GM12873 (cell line): ENCODE measurements around the gene DLG1.

Source experiments
- TF ChIP-seq, protein P1 (sequence below): IDR thresholded peaks from 2 replicates; pipeline ENCODE4 v1.5.1; 2012; ENCODE audit warnings: low read depth, mild to moderate bottlenecking, moderate library complexity, low read length, control low read depth; ENCODE audit not compliant: insufficient read depth; ENCODE audit errors: missing control alignments

The DLG1 gene

DNA sequence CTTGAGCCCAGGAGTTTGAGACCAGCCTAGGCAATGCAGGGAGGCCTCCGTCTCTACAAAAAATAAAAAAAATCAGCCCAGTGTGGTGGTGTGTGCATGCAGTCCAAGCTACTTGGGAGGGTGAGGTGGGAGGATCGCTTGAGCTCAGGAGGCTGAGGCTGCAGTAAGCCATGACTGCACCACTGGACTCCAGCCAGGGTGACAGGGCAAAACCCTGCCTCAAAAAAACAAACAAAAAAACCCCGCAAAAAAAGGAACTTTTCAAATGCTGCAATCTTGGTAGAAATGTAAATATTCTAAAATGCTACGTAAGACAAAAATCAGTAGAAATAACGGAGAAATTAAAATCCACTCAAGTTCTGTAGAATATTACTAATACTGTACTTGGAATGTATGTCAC is 160.7 kb downstream of the DLG1 start:
- TF ChIP-seq, protein P1, sequence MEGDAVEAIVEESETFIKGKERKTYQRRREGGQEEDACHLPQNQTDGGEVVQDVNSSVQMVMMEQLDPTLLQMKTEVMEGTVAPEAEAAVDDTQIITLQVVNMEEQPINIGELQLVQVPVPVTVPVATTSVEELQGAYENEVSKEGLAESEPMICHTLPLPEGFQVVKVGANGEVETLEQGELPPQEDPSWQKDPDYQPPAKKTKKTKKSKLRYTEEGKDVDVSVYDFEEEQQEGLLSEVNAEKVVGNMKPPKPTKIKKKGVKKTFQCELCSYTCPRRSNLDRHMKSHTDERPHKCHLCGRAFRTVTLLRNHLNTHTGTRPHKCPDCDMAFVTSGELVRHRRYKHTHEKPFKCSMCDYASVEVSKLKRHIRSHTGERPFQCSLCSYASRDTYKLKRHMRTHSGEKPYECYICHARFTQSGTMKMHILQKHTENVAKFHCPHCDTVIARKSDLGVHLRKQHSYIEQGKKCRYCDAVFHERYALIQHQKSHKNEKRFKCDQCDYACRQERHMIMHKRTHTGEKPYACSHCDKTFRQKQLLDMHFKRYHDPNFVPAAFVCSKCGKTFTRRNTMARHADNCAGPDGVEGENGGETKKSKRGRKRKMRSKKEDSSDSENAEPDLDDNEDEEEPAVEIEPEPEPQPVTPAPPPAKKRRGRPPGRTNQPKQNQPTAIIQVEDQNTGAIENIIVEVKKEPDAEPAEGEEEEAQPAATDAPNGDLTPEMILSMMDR: no peak

DNA sequence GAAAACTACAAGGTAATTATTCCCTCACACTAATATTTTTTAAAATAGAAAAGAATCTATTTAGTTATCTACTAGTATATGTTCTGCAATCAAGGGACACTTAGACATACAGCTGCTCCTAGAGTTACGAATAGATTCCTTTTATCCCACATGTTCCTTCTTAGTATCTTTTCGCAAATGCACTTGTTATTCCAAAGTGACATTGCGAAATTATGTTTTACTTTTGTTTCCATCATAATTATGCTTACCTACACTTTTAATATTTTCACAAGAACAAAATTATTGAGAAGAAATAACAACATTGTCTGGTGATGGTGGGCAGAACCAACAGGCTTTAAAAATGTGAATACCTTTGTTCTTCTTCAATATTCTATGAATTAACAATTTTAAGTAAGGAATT is 161.7 kb downstream of the DLG1 start:
- TF ChIP-seq, protein P1: no peak

GRCh38 chr3:197135212-197135611 is 163.2 kb downstream of the DLG1 start:
- TF ChIP-seq, protein P1: no peak

- TF ChIP-seq, protein P1: no peak
Observed at GRCh38 chr3:197132916-197133530, 165.4 kb downstream of the DLG1 start.

DNA sequence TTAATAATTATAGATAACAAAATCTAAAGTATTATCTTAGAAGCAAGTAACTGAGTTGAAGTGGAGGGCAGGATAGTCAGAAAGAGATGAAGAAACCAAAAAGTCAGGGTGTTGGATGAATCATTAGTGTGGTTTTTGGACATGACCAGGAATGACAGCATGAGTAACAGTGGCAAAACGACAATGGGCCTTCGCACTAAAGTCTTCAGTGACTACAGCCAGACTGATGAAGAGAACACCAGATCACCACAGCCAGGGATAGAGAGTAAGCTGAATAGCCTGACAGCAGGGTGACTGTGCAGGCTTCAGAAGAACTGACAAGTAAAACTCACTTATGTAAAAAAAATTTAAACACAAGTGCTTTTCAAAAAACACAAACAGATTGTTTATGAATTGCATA is 172.8 kb downstream of the DLG1 start:
- TF ChIP-seq, protein P1: no peak

DNA sequence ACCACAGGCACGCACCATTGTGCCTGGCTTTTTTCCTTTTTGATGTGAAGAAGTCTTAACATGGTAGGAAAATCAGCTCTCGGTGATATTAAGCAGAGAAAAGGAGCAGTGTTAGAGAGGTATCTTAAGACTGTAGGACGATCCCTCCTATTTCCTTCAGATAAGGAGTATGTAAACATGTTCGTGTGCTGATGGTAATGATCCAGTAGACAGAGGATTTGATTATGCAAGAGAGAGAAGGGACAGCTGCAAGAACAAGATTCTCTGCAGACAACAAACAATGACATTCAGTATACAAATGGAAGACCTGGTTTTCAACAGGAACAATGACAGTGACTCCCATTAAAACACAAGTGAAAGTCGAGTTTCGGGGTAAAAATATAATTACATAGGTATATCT is 173.7 kb downstream of the DLG1 start:
- TF ChIP-seq, protein P1: no peak

DNA sequence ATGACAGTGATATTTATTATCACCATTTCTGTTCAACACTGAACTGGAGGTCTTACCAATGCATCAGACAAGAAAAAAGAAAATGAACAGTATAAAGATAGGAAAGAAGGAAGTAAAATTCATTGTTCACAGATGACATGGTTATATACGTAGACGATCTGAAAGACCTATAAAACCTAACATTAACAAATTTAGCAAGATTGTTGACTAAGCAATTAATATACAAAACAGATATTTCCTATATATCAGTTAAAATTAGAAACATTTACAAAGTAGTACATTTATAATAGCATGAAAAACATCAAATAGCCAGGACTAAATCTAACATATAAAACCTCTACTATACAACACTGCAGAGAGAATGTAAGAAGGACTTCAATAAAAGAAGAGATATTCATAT is 176.0 kb downstream of the DLG1 start:
- TF ChIP-seq, protein P1: no peak
